Epithelial cell of proximal tubule (primary cell): ENCODE results near the gene NIN. TPM values are rescaled to one million over a fixed set of nuclear protein-coding genes. Genes with fewer than 3 reads are reported as not detected.

Experiments used
- DNase-seq: peaks from one replicate; pipeline ENCODE4 v3.0.0-alpha.2; 2011; ENCODE audit warnings: low read depth
- H3K4me3 ChIP-seq: 2 replicates; pipeline ENCODE4 v1.5.1; 2011; ENCODE audit warnings: low read depth, mild to moderate bottlenecking, low read length
- total RNA-seq: library from RNA; depleted of rRNA; stranded (reverse); fragments of >200 nt; gene quantifications from 2 replicates; pipeline ENCODE4 v1.2.3, GENCODE V29; 2015
- TF ChIP-seq, protein P1 (sequence below): conservative IDR thresholded peaks from 2 replicates; pipeline ENCODE4 v1.5.1; 2012; ENCODE audit warnings: low read depth, mild to moderate bottlenecking, low read length

NIN gene
- total RNA-seq, 1 donor from 2014 or later: 26.9 TPM

DNA sequence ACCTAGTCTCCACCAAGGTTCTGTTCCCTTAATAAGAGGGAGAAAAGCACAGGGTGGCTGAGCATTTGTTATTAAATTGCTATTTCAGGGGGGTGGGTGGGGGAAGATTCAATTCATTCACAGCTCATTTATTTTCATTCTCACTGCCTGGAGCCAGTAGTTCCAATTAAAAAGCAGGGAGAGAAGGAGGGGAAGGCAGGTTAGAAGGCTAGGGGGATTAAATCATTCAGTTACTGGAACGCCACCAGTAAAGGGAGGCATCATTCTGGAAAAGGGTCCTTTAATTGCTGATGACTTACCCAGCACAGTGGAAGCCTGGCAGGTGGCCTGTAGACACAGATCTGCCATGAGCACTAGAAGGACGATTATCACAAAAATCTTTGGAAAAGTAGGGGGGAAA is 47.4 kb downstream of the NIN start:
- no peak for DNase-seq
- H3K4me3 ChIP-seq: no peak overlapping the region
- TF ChIP-seq, protein P1, sequence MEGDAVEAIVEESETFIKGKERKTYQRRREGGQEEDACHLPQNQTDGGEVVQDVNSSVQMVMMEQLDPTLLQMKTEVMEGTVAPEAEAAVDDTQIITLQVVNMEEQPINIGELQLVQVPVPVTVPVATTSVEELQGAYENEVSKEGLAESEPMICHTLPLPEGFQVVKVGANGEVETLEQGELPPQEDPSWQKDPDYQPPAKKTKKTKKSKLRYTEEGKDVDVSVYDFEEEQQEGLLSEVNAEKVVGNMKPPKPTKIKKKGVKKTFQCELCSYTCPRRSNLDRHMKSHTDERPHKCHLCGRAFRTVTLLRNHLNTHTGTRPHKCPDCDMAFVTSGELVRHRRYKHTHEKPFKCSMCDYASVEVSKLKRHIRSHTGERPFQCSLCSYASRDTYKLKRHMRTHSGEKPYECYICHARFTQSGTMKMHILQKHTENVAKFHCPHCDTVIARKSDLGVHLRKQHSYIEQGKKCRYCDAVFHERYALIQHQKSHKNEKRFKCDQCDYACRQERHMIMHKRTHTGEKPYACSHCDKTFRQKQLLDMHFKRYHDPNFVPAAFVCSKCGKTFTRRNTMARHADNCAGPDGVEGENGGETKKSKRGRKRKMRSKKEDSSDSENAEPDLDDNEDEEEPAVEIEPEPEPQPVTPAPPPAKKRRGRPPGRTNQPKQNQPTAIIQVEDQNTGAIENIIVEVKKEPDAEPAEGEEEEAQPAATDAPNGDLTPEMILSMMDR: no peak

DNA sequence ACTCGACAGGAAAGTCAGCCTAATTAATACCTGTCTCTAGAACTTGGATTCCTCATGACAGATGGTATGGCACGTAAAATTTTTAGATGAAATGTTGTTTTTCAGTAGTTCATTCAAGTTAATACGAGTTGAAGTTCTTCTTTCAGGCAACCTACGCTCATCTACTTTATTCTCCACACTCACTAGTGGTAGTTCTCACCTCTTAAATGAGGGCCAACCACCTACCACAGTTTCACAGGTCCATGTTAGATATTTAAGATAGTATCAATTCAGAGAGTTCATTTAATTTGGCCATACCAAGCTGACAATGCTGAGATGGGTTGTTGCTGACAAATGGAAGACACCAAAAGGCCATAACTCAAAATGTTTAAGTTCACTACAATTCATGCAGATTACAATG is 50.6 kb downstream of the NIN start:
- TF ChIP-seq, protein P1: no peak
- no peak for DNase-seq
- no peak overlapping the region for H3K4me3 ChIP-seq

DNA sequence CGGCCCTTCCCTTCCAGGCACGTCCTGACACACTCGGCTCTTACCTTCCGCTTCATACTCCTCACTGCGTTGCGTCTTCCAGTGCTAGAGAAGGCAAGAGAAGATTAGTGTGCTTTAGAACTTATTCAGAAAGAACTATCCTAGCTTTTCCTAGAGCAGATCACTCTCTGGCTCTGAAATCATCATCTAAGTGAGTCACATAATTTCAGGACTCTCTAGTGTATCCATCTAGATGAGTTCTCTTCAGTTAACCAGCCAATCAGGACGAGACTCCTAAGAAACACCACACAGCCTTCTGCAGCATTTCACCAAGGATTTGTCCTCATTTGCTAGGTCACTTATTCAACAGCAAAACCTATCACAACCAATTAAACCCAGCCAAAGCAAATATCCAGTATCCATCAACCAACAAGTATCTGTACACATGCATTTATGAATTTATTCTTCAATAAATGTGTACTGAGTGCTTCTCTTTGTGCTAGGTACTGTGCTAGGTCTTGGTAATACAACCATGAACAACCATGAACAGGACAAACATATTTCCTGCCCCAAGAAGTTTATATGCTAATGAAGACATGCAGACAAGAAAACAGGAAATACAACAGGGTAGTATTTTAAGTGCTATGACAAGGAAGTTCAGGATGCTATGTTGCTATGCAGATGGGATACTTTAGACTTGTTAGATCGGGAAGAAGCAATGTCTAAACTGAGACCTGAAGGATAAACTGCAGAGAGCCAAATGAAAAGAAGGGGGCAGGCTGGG is 52.1 kb downstream of the NIN start:
- TF ChIP-seq, protein P1: no peak
- H3K4me3 ChIP-seq: no peak overlapping the region
- no peak for DNase-seq

DNA sequence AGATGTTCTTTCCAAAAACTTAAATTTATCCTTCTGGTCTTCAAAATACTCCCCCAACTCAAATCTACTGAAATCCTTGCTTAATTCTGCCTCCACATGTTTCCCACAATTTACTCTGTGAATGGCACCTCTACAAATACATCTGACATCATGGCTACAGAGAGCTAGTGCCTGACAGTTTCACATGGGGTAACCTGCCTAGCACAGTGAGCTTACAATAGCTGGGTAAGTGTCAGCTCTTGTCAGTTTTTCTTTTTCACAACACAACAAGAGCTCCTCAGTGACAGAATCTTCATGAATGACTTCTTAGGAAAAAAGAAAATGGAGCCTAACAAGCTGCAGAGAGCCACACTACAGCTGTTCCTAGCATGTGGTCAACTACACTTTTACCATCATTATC is 54.4 kb downstream of the NIN start:
- TF ChIP-seq, protein P1: no peak
- no peak overlapping the region for H3K4me3 ChIP-seq
- no peak for DNase-seq

DNA sequence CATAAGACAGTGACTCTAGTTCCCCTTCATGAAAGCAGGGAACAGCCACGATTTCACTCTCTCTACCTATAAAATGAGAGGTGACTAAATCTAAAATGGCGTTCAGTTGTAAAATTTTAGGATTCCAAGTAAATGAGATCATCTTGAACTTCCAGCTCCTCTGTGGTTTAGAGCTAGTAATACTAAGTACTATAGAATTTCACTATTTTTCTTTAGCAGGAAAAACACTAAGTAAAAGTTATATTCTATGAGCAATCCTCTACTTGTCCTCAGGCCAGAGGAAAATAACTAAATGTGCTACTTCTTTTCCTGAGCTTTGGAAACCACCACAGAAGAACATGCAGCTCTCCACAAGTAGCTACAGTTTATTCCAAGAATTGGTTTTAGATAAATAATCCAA is 55.6 kb downstream of the NIN start:
- H3K4me3 ChIP-seq: no peak overlapping the region
- DNase-seq: peak; percentile 56
- TF ChIP-seq, protein P1: no peak

DNA sequence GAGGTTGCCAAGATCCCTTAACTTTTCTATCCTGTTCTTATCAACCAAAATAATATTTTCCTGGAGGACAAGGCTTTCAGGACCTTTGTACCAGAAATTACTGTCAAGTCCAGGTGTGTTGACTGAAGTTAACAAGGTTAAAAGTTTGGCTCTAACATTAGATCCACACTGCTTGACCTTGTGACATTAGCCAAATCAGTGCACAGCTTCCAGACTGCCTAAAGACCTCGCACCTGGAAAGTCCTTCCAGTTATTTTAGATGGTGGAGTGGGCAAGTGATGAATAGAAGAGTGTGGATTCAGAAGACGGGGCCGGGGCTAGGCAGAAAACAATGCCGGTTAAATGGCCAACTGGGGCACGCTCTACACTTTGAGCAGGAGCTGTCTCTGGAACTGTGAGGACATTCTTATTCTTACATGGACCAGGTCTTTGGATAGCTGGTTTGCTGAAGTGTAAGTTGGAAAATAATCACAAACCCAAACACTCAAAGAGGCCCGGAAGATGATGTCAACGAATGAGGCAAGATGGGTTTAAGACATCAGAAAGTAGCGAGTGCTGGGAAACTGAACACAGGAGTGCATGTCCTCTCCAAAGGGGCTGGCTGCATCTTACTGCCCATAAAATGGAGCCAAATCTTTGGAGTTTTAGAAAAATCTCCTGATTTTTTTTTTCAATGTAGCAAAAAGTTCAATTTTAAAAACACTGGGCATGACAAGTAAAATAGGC is 56.3 kb downstream of the NIN start:
- H3K4me3 ChIP-seq: no peak overlapping the region
- DNase-seq: no peak
- TF ChIP-seq, protein P1: no peak
